ENCODE data around the gene KIF3B. TPM values are rescaled to one million over a fixed set of nuclear protein-coding genes. Genes with fewer than 3 reads are reported as not detected.

Gene KIF3B
- total and polyA plus RNA-seq, 2 donors (not counting 1 experiment from before 2014, with no cell fraction given) = 27.6 to 35.6 TPM

GRCh38 chr20:32281711-32282110 lies 4.3 kb downstream of the KIF3B start:
- no peaks in the 10 kb centered on the region for H3K36me3 ChIP-seq (ENCODE audit: control insufficient read depth, insufficient read depth, low read length)
- TF ChIP-seq, protein P1, sequence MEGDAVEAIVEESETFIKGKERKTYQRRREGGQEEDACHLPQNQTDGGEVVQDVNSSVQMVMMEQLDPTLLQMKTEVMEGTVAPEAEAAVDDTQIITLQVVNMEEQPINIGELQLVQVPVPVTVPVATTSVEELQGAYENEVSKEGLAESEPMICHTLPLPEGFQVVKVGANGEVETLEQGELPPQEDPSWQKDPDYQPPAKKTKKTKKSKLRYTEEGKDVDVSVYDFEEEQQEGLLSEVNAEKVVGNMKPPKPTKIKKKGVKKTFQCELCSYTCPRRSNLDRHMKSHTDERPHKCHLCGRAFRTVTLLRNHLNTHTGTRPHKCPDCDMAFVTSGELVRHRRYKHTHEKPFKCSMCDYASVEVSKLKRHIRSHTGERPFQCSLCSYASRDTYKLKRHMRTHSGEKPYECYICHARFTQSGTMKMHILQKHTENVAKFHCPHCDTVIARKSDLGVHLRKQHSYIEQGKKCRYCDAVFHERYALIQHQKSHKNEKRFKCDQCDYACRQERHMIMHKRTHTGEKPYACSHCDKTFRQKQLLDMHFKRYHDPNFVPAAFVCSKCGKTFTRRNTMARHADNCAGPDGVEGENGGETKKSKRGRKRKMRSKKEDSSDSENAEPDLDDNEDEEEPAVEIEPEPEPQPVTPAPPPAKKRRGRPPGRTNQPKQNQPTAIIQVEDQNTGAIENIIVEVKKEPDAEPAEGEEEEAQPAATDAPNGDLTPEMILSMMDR (conservative IDR thresholded peaks at IDR 0.05 in 1 of 2, IDR thresholded peaks at IDR 0.05 in 1 of 2; ENCODE audit: low read depth in 1 of 2, low read length in 2 of 2) = no peak
- no peak for TF ChIP-seq EZH2 (IDR thresholded peaks at IDR 0.05; ENCODE audit: low read length, missing control alignments)
- no peak overlapping the region for H3K4me2 ChIP-seq (ENCODE audit: extremely low read depth, insufficient read depth, low read length)
- H3K4me1 ChIP-seq (ENCODE audit: control insufficient read depth, extremely low read depth, insufficient read depth, low read length) = peaks cover 8% of the 10 kb centered on the region
- H3K79me2 ChIP-seq (ENCODE audit: control insufficient read depth, insufficient read depth, low read length) = peaks cover 14% of the 10 kb centered on the region
- no peak for DNase-seq (ENCODE audit: low read depth in 2 of 2)
- H3K9me3 ChIP-seq (ENCODE audit: control insufficient read depth, insufficient read depth, low read depth, low read length) = no peaks in the 10 kb centered on the region
- no peak overlapping the region for H2AFZ ChIP-seq (ENCODE audit: low read length)
- no peak overlapping the region for H3K9ac ChIP-seq (ENCODE audit: insufficient read depth, low read length)
- no peak overlapping the region for H3K27ac ChIP-seq (ENCODE audit: insufficient read depth, low read length)
- H3K4me3 ChIP-seq (replicated peaks in 1 of 4; ENCODE audit: control extremely low read depth in 1 of 4, insufficient read depth in 1 of 4, low read depth in 3 of 4, low read length in 4 of 4) = no peak overlapping the region
- H4K20me1 ChIP-seq (ENCODE audit: control insufficient read depth, extremely low read depth, insufficient read depth, low read length) = no peaks in the 10 kb centered on the region
- H3K27me3 ChIP-seq (ENCODE audit: control insufficient read depth, insufficient read depth, low read length) = no peaks in the 10 kb centered on the region

- Histone ChIP-seq H2AFZ (ENCODE audit: low read length) (no peak overlapping the region), H3K36me3 (ENCODE audit: control insufficient read depth, insufficient read depth, low read length) (no peaks in the 10 kb centered on the region), H3K4me2 (ENCODE audit: extremely low read depth, insufficient read depth, low read length) (no peak overlapping the region), H3K9me3 (ENCODE audit: control insufficient read depth, insufficient read depth, low read depth, low read length) (no peaks in the 10 kb centered on the region), H3K27ac (ENCODE audit: insufficient read depth, low read length) (no peak overlapping the region), H4K20me1 (ENCODE audit: control insufficient read depth, extremely low read depth, insufficient read depth, low read length) (no peaks in the 10 kb centered on the region), H3K4me1 (ENCODE audit: control insufficient read depth, extremely low read depth, insufficient read depth, low read length) (peaks cover 8% of the 10 kb centered on the region), H3K27me3 (ENCODE audit: control insufficient read depth, insufficient read depth, low read length) (no peaks in the 10 kb centered on the region), H3K4me3 (replicated peaks in 1 of 4; ENCODE audit: control extremely low read depth in 1 of 4, insufficient read depth in 1 of 4, low read depth in 3 of 4, low read length in 4 of 4) (no peak overlapping the region), H3K79me2 (ENCODE audit: control insufficient read depth, insufficient read depth, low read length) (peaks cover 14% of the 10 kb centered on the region), H3K9ac (ENCODE audit: insufficient read depth, low read length) (no peak overlapping the region)
- no peak for TF ChIP-seq EZH2 (IDR thresholded peaks at IDR 0.05; ENCODE audit: low read length, missing control alignments)
- TF ChIP-seq, protein P1 (conservative IDR thresholded peaks at IDR 0.05 in 1 of 2, IDR thresholded peaks at IDR 0.05 in 1 of 2; ENCODE audit: low read depth in 1 of 2, low read length in 2 of 2) = no peak
- DNase-seq (ENCODE audit: low read depth in 2 of 2) = no peak
Observed at GRCh38 chr20:32282461-32282860, 5.0 kb downstream of the KIF3B start.

GRCh38 chr20:32285082-32285620 lies 7.7 kb downstream of the KIF3B start:
- H3K9me3 ChIP-seq (ENCODE audit: control insufficient read depth, insufficient read depth, low read depth, low read length) = no peaks in the 10 kb centered on the region
- DNase-seq (ENCODE audit: low read depth in 2 of 2) = no peak
- peaks cover 4% of the 10 kb centered on the region for H3K4me1 ChIP-seq (ENCODE audit: control insufficient read depth, extremely low read depth, insufficient read depth, low read length)
- no peak overlapping the region for H3K4me3 ChIP-seq (replicated peaks in 1 of 4; ENCODE audit: control extremely low read depth in 1 of 4, insufficient read depth in 1 of 4, low read depth in 3 of 4, low read length in 4 of 4)
- no peak for TF ChIP-seq EZH2 (IDR thresholded peaks at IDR 0.05; ENCODE audit: low read length, missing control alignments)
- TF ChIP-seq, protein P1 (conservative IDR thresholded peaks at IDR 0.05 in 1 of 2, IDR thresholded peaks at IDR 0.05 in 1 of 2; ENCODE audit: low read depth in 1 of 2, low read length in 2 of 2) = no peak
- no peak overlapping the region for H2AFZ ChIP-seq (ENCODE audit: low read length)
- H3K79me2 ChIP-seq (ENCODE audit: control insufficient read depth, insufficient read depth, low read length) = peaks cover 1% of the 10 kb centered on the region
- H4K20me1 ChIP-seq (ENCODE audit: control insufficient read depth, extremely low read depth, insufficient read depth, low read length) = no peaks in the 10 kb centered on the region
- no peak overlapping the region for H3K4me2 ChIP-seq (ENCODE audit: extremely low read depth, insufficient read depth, low read length)
- no peak overlapping the region for H3K9ac ChIP-seq (ENCODE audit: insufficient read depth, low read length)
- no peak overlapping the region for H3K27ac ChIP-seq (ENCODE audit: insufficient read depth, low read length)
- no peaks in the 10 kb centered on the region for H3K36me3 ChIP-seq (ENCODE audit: control insufficient read depth, insufficient read depth, low read length)
- no peaks in the 10 kb centered on the region for H3K27me3 ChIP-seq (ENCODE audit: control insufficient read depth, insufficient read depth, low read length)

Data from fibroblast of lung (primary cell).